GM21526 (cell line): ENCODE results near the gene PCDH18.
"Not testable (repeated sequence)": the region's sequence is repeated elsewhere in the genome, so short reads cannot be mapped to it uniquely, and the experiment has no call there.

Experiments
- ATAC-seq: cut with Tn5 transposase; IDR thresholded peaks from one replicate; pipeline ENCODE4 v1.9.1; 2021; ENCODE audit warnings: moderate library complexity; ENCODE audit not compliant: unreplicated experiment, low FRiP score

The PCDH18 gene

DNA sequence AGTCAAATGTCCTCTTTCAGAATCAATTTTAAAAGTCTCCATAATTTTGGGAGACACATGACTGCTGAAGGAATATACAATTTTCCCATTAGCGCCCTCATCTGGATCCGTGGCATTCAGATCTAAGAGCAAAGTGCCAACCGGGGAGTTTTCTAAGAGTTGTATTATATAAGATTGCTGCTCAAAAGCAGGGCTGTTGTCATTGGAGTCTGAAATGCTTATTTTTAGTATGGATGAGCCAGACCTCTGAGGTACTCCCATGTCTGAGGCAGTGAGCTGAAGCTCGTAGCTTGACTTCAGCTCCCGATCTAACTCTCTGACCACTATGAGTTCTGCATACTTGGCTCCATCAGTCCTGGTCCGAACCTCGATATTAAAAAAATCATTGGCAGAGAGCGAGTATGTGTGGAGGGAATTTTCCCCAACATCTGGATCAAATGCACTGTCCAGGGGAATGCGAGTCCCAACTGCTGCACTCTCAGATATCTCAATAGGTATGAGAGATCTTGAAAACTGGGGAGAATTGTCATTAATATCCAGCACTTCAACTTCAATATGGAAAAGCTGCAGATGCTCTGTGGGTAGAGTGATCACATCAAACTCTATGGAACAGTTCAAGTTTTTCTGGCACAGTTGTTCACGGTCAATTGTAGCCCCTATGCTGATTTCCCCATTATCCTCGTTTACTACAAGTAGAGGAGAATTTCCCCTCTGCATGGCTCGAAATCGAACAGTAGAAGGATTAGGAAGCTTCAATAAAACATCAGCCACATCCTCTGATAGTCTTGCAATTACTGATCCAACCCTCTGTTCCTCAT, 917 bp downstream of the PCDH18 start:
- ATAC-seq = no peak

- ATAC-seq = no peak
These were observed 2.1 kb downstream of the PCDH18 start for GRCh38 chr4:137530176-137530575.

DNA sequence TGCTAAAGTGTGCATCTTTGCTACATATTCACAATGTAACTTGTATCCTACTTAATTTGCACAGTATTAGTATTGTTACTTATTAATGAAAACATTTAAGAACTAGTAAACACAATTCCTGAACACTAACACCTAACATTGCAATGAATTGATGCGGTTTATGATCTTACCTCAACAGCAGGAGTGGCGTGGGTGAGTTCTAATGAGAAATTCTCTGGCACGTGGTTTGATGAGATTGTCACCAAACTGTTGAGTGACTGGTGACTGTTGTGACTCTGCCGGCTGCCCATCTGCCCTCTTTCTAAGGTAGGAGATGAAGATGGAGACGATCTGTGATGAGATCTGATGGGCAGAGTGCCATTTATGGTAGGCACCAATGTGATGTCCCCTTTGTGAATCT, 2.9 kb downstream of the PCDH18 start:
- ATAC-seq = no peak

DNA sequence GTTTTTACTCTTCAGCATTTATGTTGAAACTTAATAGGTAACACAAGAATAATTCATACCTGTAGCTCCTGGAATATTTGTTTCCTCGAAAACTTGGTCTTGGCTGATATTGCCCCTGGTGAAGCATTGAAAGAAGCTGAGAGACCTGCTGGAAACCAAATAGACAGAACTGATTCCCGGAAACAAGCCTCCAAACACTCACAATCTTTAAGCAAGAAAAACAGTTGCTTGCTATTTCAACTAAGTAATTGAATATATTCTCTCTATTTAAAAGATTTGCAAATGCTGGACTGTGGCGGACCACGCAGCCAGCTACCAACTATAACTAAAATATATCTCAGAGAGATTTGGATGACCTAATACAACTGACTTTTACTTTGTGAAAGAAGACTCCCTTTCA, 3.6 kb downstream of the PCDH18 start:
- no peak for ATAC-seq

- ATAC-seq = no peak
These were observed 5.6 kb downstream of the PCDH18 start for GRCh38 chr4:137526681-137527080.

DNA sequence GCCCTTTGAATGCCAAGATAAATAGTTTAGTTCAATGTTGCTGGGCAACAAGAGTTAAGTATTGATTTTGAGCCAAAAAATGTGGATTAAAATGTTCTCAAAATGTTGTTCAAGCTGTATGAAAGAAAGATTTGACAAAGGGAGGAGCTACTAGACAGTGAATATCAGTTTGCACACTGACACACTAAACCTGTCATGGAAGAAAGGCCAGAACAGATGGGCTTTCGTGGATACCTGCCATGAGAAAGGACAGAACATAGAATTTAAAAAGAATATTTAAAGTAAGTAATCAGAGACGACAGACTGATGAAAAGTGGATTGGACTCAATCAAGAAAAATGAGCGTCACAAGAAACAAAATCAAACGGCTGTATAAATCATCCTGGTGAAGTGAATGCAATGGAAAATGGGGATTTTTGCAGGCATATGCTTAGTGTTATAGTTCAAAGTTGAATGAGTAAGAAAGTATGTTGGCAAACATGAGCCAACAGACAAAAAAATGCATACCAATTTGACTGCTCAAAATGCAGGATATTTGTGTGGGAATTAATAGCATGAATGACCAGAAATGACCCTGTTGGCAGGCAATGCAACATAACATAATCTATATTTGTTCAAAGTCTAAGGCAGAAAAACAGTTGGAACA, 7.4 kb downstream of the PCDH18 start:
- ATAC-seq = no peak

DNA sequence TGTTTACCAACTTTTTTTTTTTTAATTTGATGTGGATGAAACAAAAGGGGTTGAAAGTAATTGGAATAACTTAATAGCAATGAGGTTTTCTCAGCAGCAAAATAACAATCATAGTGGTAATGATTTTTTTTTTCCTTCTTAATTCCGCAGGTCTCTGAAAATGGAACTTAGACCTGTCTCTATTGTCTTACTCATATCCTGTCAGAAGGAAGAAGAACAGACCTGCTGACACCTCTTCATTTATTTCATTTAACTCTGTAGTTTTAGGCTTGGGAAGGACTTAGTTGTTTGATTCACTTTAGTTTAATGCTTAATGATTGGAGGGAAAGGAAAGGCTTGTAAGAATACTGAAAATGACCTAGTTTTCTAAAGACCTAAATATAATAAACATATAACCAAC, 9.0 kb downstream of the PCDH18 start:
- no peak for ATAC-seq

- no peak for ATAC-seq
These were observed 11.2 kb downstream of the PCDH18 start for GRCh38 chr4:137521053-137521452.

DNA sequence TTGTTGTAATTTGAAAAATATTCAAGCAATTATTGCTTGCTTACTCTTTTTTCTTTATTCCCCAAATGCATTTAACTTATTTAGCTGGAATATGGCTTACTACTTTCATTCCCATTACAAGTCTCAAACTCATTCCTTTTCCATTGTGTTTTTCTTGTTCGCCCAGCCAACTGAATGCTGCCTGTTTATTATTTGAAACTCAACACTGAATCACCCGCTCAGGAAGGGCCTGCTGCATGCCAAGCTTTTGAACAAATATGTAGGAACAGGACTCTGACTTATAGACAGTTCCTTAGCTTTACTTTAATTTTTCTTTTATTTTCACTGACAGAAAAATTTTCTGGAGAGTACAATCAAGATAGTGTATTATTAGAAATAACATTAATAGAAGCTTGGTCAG, 12.9 kb downstream of the PCDH18 start:
- no peak for ATAC-seq

DNA sequence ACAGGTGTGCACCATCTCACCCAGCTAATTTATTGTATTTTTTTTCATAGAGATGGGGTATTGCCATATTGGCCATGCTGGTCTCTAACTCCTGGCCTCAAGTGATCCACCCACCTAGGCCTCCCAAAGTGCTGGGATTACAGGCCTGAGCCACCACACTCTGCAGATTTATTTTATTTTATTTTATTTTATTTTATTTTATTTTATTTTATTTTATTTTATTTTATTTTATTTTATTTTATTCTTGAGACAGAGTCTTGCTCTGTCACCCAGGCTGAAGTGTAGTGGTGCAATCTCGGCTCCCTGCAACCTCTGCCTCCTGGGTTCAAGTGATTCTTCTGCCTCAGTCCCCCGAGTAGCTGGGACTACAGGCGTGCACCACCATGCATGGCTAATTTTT, 15.0 kb downstream of the PCDH18 start:
- not testable (repeated sequence) for ATAC-seq

- ATAC-seq = no peak
These were observed 17.7 kb downstream of the PCDH18 start for GRCh38 chr4:137514406-137515111.

DNA sequence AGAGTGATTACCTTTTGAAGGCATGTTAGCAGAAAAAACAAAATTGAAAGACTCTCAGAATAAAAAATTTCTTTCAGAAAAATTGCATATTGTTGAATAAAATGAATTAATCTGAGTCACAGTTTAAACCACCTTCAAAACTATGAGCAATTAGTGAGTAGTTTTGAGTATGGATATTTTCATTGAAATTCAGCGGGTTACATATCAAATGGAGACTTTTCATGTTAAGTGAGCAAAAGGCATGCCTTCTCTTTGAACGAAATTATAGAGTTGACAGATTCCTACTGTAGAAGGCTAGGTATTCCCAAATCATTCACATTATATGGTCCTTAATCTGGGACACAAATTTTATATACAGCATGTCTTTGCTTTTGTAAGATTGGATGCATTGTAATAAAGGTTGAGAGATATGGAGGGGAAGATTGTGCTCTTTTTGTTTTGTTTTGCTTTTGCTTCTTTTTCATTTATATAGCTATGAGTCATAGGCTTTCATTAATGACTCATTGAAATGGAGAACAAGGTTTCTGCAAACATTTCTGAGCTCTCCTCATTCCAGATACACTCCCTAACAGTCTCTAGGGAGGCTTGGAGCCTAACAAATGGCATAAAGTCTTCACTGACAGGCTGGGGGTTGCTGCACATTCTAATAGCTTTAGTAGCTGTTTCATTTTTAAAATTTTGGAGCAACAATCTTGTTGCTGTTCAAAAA, 21.6 kb downstream of the PCDH18 start:
- no peak for ATAC-seq

- no peak for ATAC-seq
These were observed 22.4 kb downstream of the PCDH18 start for GRCh38 chr4:137509855-137510282.

- no peak for ATAC-seq
These were observed 29.8 kb downstream of the PCDH18 start for GRCh38 chr4:137502339-137503129.

DNA sequence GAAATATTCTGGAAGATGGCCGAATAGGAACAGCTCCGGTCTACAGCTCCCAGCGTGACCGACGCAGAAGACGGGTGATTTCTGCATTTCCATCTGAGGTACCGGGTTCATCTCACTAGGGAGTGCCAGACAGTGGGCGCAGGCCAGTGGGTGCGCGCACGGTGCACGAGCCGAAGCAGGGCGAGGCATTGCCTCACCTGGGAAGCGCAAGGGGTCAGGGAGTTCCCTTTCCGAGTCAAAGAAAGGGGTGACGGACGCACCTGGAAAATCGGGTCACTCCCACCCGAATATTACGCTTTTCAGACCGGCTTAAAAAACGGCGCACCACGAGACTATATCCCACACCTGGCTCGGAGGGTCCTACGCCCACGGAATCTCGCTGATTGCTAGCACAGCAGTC, 36.0 kb downstream of the PCDH18 start:
- ATAC-seq = not testable (repeated sequence)

DNA sequence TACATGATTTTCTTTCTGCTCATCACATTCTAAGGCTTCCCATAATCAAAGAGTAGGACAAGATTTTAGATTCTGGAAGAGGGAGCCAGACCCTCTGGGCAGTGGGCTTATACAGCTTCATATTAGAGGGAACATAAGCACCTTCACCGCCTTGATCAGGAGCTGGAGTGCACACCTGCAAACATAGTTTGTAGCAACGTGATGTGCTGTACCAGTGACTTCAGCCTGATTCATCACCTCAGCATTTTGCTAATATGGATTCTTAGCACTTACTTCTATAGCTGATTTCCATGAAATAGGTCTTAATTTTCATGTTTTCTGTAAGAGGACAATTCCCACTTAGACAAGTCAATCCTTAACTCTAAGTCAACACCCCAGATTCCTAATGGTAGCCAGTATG, 36.7 kb downstream of the PCDH18 start:
- no peak for ATAC-seq

- not testable (repeated sequence) for ATAC-seq
These were observed 48.9 kb downstream of the PCDH18 start for GRCh38 chr4:137483313-137483959.

DNA sequence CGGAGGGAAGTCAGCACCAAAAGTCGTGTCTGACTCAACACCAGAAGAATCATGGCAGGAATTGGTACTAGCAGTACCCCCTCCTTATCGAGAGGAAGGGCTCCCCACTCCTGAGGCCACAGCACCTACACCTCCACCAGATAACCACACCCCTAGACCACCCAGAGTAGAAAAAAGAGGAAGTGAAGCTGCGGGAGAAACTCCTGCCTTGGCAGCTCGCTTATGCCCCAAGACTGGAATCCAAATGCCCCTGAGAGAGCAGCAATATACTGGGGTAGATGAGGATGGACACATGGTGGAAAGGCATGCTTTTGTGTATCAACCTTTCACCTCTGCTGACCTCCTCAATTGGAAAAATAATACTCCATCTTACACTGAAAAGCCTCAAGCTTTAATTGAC, 52.6 kb downstream of the PCDH18 start:
- ATAC-seq = not testable (repeated sequence)

- no peak for ATAC-seq
These were observed 55.9 kb downstream of the PCDH18 start for GRCh38 chr4:137476345-137476744.
